HG02885 (cell line): ENCODE measurements around the gene CCNDBP1.
A peak's percentile ranks its signal among the peaks of the same experiment; 100 is the strongest.
"Not testable (repeated sequence)": the region's sequence is repeated elsewhere in the genome, so short reads cannot be mapped to it uniquely, and the experiment has no call there.

Experiments used
- ATAC-seq: cut with Tn5 transposase; IDR thresholded peaks from one replicate; pipeline ENCODE4 v1.9.1; 2021; ENCODE audit warnings: mild to moderate bottlenecking; ENCODE audit not compliant: unreplicated experiment, poor library complexity

CCNDBP1 gene

DNA sequence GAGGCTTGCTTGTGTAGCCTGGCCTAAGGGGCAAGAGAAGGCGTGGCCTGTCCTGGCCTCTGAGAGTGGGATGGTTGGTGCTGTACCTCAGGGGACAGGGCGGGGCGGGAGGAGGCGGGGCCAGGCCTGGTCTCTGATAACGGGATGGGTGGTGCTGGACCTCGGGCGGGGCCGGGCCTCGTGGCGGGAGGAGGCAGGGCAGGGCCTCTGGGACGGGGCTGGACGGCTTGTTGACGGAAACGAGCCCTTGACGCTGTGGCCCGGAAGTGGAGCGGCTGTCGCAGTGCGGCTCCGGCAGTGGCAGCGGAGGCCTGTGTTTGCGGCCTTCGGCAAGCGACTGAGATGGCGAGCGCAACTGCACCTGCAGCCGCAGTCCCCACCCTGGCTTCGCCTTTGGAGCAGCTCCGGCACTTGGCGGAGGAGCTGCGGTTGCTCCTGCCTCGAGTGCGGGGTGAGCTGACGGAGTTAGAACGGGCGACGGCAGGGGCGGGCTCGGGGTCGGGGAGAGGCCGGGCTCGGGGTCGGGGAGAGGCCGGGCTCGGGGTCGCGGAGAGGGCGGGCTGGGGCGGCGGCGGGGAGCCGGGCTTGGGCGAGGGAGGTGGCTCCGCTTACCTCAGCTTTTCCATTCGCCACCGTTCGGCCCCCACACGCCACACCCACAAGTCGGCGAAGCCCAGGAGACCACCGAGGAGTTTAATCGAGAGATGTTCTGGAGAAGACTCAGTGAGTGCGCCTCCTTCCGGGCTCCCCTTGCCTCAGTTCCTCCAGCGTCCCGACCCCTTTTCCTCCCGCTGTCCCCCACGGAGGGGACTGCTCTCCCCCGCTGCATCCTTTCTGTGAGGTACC is at the start of gene CCNDBP1:
Gene CCNDBP1, plus strand, starts transcription at position 247 of the 846 bp plus-strand sequence. Its CDS starts 96 bp downstream, at position 343.
- peak; percentile 95 for ATAC-seq

GRCh38 chr15:43143203-43143941 is 41.8 kb upstream of the CCNDBP1 start:
- ATAC-seq, result no peak

GRCh38 chr15:43144512-43144911 is 40.7 kb upstream of the CCNDBP1 start:
- ATAC-seq, result no peak

DNA sequence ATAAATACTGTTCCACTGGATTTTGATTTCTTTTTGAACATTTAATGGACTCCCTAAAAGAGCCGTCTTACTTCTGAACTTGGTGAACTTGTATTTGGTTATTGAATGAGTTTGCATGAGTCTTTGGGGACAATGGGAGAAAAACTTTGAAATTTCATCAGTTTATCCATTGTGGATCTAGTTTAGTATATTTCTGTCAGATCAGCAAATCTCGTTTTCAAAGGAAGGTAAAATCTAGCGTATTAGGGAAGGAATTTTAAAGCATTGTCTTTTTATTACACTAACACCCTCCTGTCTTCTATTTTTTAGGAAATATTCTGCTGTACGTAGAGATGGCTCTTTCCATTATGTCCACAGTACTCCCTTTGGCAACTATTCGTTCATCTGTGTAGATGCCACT is 39.0 kb upstream of the CCNDBP1 start:
- ATAC-seq, result no peak

DNA sequence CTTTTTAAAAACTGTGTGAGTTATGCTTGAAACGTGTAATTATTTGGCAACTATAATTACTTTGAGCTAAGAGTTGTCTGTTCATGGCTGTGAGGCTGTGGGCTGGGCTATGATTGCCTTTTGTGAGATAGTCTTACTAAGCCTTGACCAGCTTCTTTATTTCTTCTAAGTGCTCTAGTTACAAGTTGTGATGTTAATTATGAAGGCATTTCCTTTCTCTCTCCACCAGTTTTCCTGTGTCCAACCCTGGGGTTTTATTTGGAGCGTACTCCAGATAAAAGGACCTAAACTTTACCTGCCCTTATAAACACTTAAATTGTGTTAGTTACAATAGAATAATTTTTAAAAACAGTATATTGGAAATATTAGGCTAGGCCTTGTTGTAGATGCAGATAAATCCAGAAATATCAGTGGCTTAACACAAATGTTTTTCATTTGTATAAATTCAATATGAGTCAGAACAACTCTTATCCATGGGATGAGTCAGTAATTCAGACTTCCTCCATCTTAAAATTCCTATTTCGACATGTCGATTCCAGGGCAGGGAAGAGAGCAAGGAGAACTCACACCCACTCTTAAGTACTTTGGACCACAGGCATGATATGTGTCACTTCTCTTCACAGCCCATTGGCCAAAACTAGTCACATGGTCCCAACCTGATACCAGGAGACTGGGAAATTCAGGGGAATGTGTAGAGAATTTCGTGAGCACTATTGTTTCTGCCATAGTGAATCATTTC is 34.8 kb upstream of the CCNDBP1 start:
- ATAC-seq, result no peak

DNA sequence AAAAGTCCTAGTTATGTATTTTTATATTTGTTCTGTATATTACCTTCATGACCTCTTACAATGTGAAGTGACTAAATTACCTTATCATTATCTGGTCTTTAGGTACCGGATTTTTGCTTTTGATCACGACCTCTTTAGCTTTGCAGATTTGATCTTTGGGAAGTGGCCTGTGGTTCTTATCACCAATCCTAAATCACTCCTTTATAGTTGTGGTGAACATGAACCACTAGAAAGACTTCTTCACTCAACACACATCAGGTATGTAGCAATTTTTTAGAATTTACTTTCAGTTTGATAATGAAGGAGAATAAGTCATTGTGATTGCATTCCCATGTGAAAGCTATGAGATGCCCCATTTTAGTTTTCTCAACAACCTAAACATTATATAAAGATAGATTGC is 33.5 kb upstream of the CCNDBP1 start:
- no peak for ATAC-seq

GRCh38 chr15:43153269-43153668 is 31.9 kb upstream of the CCNDBP1 start:
- ATAC-seq, result no peak

- ATAC-seq, result no peak
Observed at GRCh38 chr15:43165801-43166325, 19.3 kb upstream of the CCNDBP1 start.

- not testable (repeated sequence) for ATAC-seq
Observed at GRCh38 chr15:43167261-43167660, 17.9 kb upstream of the CCNDBP1 start.

- ATAC-seq, result no peak
Observed at GRCh38 chr15:43168192-43169107, 16.8 kb upstream of the CCNDBP1 start.

DNA sequence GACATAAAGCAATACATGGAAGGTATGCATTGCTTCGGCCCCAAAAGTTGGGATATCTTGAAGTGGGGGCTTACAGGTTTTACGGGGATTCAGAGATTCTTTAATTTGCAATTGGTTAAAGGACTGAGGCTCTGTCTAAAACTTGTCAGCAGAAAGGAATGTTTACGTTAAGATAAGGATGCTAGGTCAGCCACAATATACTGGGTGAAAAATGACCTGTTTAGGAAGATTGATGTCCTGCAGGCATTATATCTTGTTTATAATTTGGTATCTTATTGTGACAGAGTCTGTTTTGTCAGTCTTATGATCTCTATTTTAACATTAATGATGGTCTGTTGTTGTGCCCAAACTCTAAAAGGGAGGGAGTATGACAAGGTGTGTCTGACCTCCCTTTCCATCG is 15.3 kb upstream of the CCNDBP1 start:
- no peak for ATAC-seq

GRCh38 chr15:43175656-43176309 is 9.4 kb upstream of the CCNDBP1 start:
- ATAC-seq, result not testable (repeated sequence)

- not testable (repeated sequence) for ATAC-seq
Observed at GRCh38 chr15:43177147-43177546, 8.1 kb upstream of the CCNDBP1 start.

- ATAC-seq, result no peak
Observed at GRCh38 chr15:43183270-43183669, 1.9 kb upstream of the CCNDBP1 start.

DNA sequence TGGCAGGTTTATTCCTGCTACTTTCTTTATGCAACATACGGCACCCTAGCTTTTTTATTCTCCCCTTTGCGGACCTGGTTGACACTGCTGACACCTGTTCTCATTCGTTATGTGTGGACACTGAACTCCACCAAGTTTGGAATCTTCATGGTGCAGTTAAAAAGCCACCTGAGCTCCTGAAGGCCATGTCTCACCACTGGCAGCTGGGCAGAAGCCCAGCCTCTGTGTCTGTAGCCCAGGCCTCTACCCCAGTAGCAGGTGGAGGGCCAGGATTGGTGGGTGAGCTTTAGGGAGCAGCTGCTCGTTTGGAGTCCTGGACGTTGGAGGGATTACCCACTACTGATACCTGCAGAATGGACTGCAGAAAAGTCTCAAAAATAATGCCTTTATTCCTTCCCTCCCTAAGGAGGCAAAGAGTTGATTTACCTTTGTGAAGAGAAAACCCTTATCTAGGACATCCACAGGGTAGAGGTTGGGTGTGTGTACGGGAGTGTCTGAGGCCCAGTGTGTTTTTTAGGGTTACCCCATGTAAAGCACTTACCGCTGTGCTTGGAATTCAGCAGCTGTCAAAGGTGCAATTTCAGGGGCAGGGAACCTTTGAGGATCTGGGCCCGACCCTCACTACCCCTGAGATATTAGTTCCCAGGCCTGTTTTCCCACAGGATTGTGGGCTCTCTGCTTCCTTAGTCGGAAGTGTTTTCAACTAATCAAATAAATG is 637 bp upstream of the CCNDBP1 start:
- ATAC-seq, result no peak

- ATAC-seq, result peak; percentile 9
Observed at GRCh38 chr15:43186003-43186353, 775 bp downstream of the CCNDBP1 start.

DNA sequence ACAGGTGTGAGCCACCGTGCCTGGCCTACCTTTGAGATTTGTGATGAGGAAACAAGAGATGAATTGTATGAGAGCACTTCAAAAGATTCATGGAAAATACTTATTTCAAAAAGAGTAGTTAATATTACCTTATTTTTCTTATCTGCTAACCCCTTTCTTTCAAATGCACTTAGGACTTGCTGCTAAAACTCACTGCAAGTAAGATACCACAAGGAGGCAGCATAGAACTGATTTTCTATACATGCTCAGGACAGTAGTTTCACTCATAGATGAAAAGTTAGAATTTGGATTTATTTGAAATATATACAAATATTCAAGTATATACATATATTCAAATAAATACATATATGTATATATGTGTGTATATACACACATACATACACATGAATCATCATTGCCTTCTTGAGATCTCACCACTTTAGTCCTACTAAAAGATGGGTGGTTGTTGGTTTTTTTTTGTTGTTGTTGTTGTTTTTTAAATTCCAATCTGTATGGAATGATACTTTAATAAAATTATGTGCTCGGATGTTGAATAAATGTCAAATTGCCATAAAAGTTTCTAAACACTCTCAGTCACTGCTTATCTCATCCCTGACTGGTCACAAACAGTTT is 2.4 kb downstream of the CCNDBP1 start:
- no peak for ATAC-seq

- ATAC-seq, result no peak
Observed at GRCh38 chr15:43189296-43189695, 4.1 kb downstream of the CCNDBP1 start.
